T-cell (primary cell): ENCODE data around the gene TMEM270. TPM values are rescaled to one million over a fixed set of nuclear protein-coding genes. Genes with fewer than 3 reads are reported as not detected.
"Not testable (repeated sequence)": the region's sequence is repeated elsewhere in the genome, so short reads cannot be mapped to it uniquely, and the experiment has no call there.

Experiments used
- ATAC-seq, 4 experiments: fragments of 200-7000 bp in 3 of 4; fragments of 150-1000 bp in 1 of 4; cut with Tn5 transposase; replicated peaks in 1 of 4; 1 replicate in 3 of 4; 2 replicates in 1 of 4; pipeline ENCODE4 v1.10.0; 2021; ENCODE audit warnings: moderate library complexity in 3 of 4, mild to moderate bottlenecking in 2 of 4, moderate number of reproducible peaks in 1 of 4
- CTCF ChIA-PET, 2 donors: fragments of 300-600 bp; sonication (Branson Sonifier 250); formaldehyde crosslinking; loops; one replicate each; lab custom pipeline; 2022; ENCODE audit warnings: antibody characterized with exemption in 2 of 2; lab: Charles Lee
- POLR2A ChIA-PET, 2 donors: fragments of 300-600 bp; sonication (Branson Sonifier 250); formaldehyde crosslinking; loops; one replicate each; lab custom pipeline; 2022; ENCODE audit warnings: antibody characterized with exemption in 2 of 2; lab: Charles Lee
- DNase-seq, 35 experiments: peaks; one replicate each; pipeline versions ENCODE4 v3.0.0 to v3.0.0-alpha.2; 2013 to 2023
- H3K27ac ChIP-seq: one replicate; pipeline ENCODE4 v1.5.1; 2013; ENCODE audit warnings: low read length
- H3K27me3 ChIP-seq, 2 experiments: replicated peaks in 1 of 2; 1 replicate in 1 of 2; 2 replicates in 1 of 2; pipeline versions ENCODE4 v1.6.1 to v1.7.0; 2013; ENCODE audit warnings: low read length in 1 of 2, mixed read lengths in 1 of 2; ENCODE audit not compliant: control insufficient read depth in 2 of 2, insufficient read depth in 2 of 2; ENCODE audit errors: extremely low read depth in 1 of 2
- H3K36me3 ChIP-seq, 2 donors: 1 replicate in 1 of 2; 2 replicates in 1 of 2; pipeline versions ENCODE4 v1.6.1 to v1.7.0; 2013; ENCODE audit warnings: low read length in 1 of 2; ENCODE audit not compliant: control insufficient read depth in 2 of 2, insufficient read depth in 1 of 2; ENCODE audit errors: extremely low read depth in 1 of 2
- H3K4me1 ChIP-seq, 2 experiments: 1 replicate in 1 of 2; 2 replicates in 1 of 2; pipeline versions ENCODE4 v1.6.1 to v1.7.0; 2013; ENCODE audit warnings: low read length in 2 of 2, mixed read lengths in 1 of 2; ENCODE audit not compliant: insufficient read depth in 2 of 2, control insufficient read depth in 1 of 2; ENCODE audit errors: extremely low read depth in 1 of 2
- H3K4me3 ChIP-seq, 2 donors: 1 replicate in 1 of 2; 2 replicates in 1 of 2; pipeline versions ENCODE4 v1.5.1 to v1.7.0; 2013; ENCODE audit warnings: mild to moderate bottlenecking in 2 of 2, low read length in 1 of 2, moderate library complexity in 1 of 2; ENCODE audit not compliant: control insufficient read depth in 1 of 2; ENCODE audit errors: extremely low read depth in 1 of 2
- H3K9me3 ChIP-seq: 2 replicates; pipeline ENCODE4 v1.7.0; 2013
- H3K27ac Mint-ChIP-seq, 2 donors: one replicate each; pipeline ENCODE4 v1.8.0; 2020 to 2021; ENCODE audit warnings: mild to moderate bottlenecking in 2 of 2, mixed read lengths in 2 of 2
- H3K27me3 Mint-ChIP-seq, 2 donors: one replicate each; pipeline ENCODE4 v1.8.0; 2021 to 2022; ENCODE audit warnings: mixed read lengths in 2 of 2
- H3K36me3 Mint-ChIP-seq: one replicate; pipeline ENCODE4 v1.8.0; 2021; ENCODE audit warnings: mixed read lengths
- H3K4me1 Mint-ChIP-seq, 3 donors: one replicate each; pipeline ENCODE4 v1.8.0; 2020 to 2022; ENCODE audit warnings: mixed read lengths in 3 of 3, mild to moderate bottlenecking in 1 of 3
- H3K4me3 Mint-ChIP-seq, 3 donors: one replicate each; pipeline ENCODE4 v1.8.0; 2020 to 2022; ENCODE audit warnings: mild to moderate bottlenecking in 3 of 3, mixed read lengths in 3 of 3, moderate library complexity in 3 of 3
- H3K9me3 Mint-ChIP-seq, 3 donors: one replicate each; pipeline ENCODE4 v1.8.0; 2020 to 2022; ENCODE audit warnings: mixed read lengths in 3 of 3
- WGBS: methylation state at CpG from one replicate; pipeline ENCODE4 v1.1.5; 2013; ENCODE audit warnings: missing lambda C conversion rate; ENCODE audit not compliant: insufficient coverage; 5-methylcytosine and 5-hydroxymethylcytosine counted together
- total RNA-seq, 35 experiments: library from RNA in 6 of 35; stranded (reverse) in 6 of 35; fragments of 120-200 nt in 1 of 35; gene quantifications; one replicate each; pipeline versions ENCODE4 v1.2.1 to v1.2.4 and lab custom pipeline; 2013 to 2026

TMEM270 gene
- total RNA-seq, 5 donors from 2014 or later (not counting 1 experiment from before 2014, with no cell fraction given), result not detected

GRCh38 chr7:73821597-73822285 is 39.2 kb upstream of the TMEM270 start:
- H3K27ac ChIP-seq, H3K36me3 ChIP-seq, H3K4me3 Mint-ChIP-seq, H3K4me3 ChIP-seq, H3K36me3 Mint-ChIP-seq, H3K9me3 Mint-ChIP-seq, ATAC-seq, CTCF ChIA-PET, H3K4me1 ChIP-seq, DNase-seq, H3K9me3 ChIP-seq, H3K27ac Mint-ChIP-seq: not testable (repeated sequence)
- H3K27me3 ChIP-seq, result peaks cover 0 to 17% of the 10 kb centered on the region in 2 experiments
- POLR2A ChIA-PET, result interaction anchor here in 1 of 2 donors (0.7 kb wide), 1 partner anchor 93 kb away, joined by 4 read pairs; no protein-coding TSS in a partner anchor
- Mint-ChIP-seq H3K27me3 (peaks cover 10 to 11% of the 10 kb centered on the region in 2 donors), H3K4me1 (peaks cover 3 to 13% (median 5%) of the 10 kb centered on the region in 3 donors)
- WGBS, result 94% methylated on average over 3 of the region's 14 CpGs

GRCh38 chr7:73822319-73823173 is 38.4 kb upstream of the TMEM270 start:
- Histone ChIP-seq H3K4me3 (no peak overlapping the region), H3K36me3 (no peaks in the 10 kb centered on the region), H3K27me3 (peaks cover 0 to 17% of the 10 kb centered on the region in 2 experiments), H3K9me3 (no peaks in the 10 kb centered on the region), H3K27ac (no peak overlapping the region), H3K4me1 (peaks cover 0 to 12% of the 10 kb centered on the region in 2 experiments)
- no peaks in the 10 kb centered on the region for H3K9me3 Mint-ChIP-seq
- peaks cover 11 to 21% (median 13%) of the 10 kb centered on the region in 3 donors for H3K4me1 Mint-ChIP-seq
- no peak for ATAC-seq
- 76% methylated on average over 11 of the region's 15 CpGs for WGBS
- H3K4me3 Mint-ChIP-seq, result no peak overlapping the region
- peaks cover 10 to 11% of the 10 kb centered on the region in 2 donors for H3K27me3 Mint-ChIP-seq
- no peak overlapping the region for H3K27ac Mint-ChIP-seq
- H3K36me3 Mint-ChIP-seq, result no peaks in the 10 kb centered on the region
- no peak for DNase-seq
- ChIA-PET CTCF (interaction anchor here in 1 of 2 donors (0.7 kb wide), 1 partner anchor 158 kb away, joined by 3 read pairs; no protein-coding TSS in a partner anchor), POLR2A (interaction anchor here in 1 of 2 donors (0.7 kb wide), 1 partner anchor 94 kb away, joined by 4 read pairs; no protein-coding TSS in a partner anchor)

GRCh38 chr7:73823257-73823656 is 37.7 kb upstream of the TMEM270 start:
- H3K27me3 ChIP-seq, result peaks cover 0 to 19% of the 10 kb centered on the region in 2 experiments
- H3K9me3 ChIP-seq, result no peaks in the 10 kb centered on the region
- H3K27me3 Mint-ChIP-seq, result peaks cover 8 to 10% of the 10 kb centered on the region in 2 donors
- peak overlapping the region in 1 of 2 donors; percentile 78 for H3K27ac Mint-ChIP-seq
- WGBS, result 96% methylated on average over 3 of the region's 5 CpGs
- ATAC-seq (no peak), DNase-seq (no peak)
- H3K9me3 Mint-ChIP-seq, result no peaks in the 10 kb centered on the region
- no peak overlapping the region for H3K27ac ChIP-seq
- ChIA-PET CTCF (interaction anchor here in 1 of 2 donors (0.7 kb wide), 1 partner anchor 158 kb away, joined by 3 read pairs; no protein-coding TSS in a partner anchor), POLR2A (no interaction called here)
- H3K4me1 ChIP-seq, result peaks cover 0 to 20% of the 10 kb centered on the region in 2 experiments
- H3K4me1 Mint-ChIP-seq, result peaks cover 18 to 28% (median 20%) of the 10 kb centered on the region in 3 donors
- H3K36me3 Mint-ChIP-seq, result no peaks in the 10 kb centered on the region
- H3K4me3 Mint-ChIP-seq, result no peak overlapping the region
- H3K4me3 ChIP-seq, result no peak overlapping the region
- no peaks in the 10 kb centered on the region for H3K36me3 ChIP-seq

GRCh38 chr7:73823873-73824592 is 36.9 kb upstream of the TMEM270 start:
- H3K4me1 ChIP-seq, result peaks cover 0 to 27% of the 10 kb centered on the region in 2 experiments
- no peaks in the 10 kb centered on the region for H3K36me3 ChIP-seq
- peaks cover 0 to 19% of the 10 kb centered on the region in 2 experiments for H3K27me3 ChIP-seq
- DNase-seq (no peak), ATAC-seq (peak in 2 of 4 experiments; percentile 18 to 60)
- 63% methylated on average over 8 of the region's 11 CpGs for WGBS
- Mint-ChIP-seq H3K4me3 (no peak overlapping the region), H3K9me3 (no peaks in the 10 kb centered on the region), H3K27ac (peak overlapping the region in 1 of 2 donors; percentile 78), H3K4me1 (peaks cover 22 to 35% (median 27%) of the 10 kb centered on the region in 3 donors), H3K36me3 (no peaks in the 10 kb centered on the region), H3K27me3 (peaks cover 8 to 13% of the 10 kb centered on the region in 2 donors)
- ChIA-PET CTCF (no interaction called here), POLR2A (no interaction called here)
- peak overlapping the region; percentile 28 for H3K27ac ChIP-seq
- no peak overlapping the region for H3K4me3 ChIP-seq
- no peaks in the 10 kb centered on the region for H3K9me3 ChIP-seq

GRCh38 chr7:73824986-73825385 is 36.0 kb upstream of the TMEM270 start:
- ATAC-seq (no peak), DNase-seq (no peak)
- H3K4me1 ChIP-seq, result peaks cover 0 to 30% of the 10 kb centered on the region in 2 experiments
- no peaks in the 10 kb centered on the region for H3K9me3 ChIP-seq
- no peak overlapping the region for H3K4me3 ChIP-seq
- no peak overlapping the region for H3K4me3 Mint-ChIP-seq
- H3K4me1 Mint-ChIP-seq, result peaks cover 22 to 37% (median 32%) of the 10 kb centered on the region in 3 donors
- H3K27me3 Mint-ChIP-seq, result peaks cover 5 to 13% of the 10 kb centered on the region in 2 donors
- no peak overlapping the region for H3K27ac ChIP-seq
- no peaks in the 10 kb centered on the region for H3K36me3 ChIP-seq
- H3K36me3 Mint-ChIP-seq, result no peaks in the 10 kb centered on the region
- ChIA-PET POLR2A (interaction anchor here in 1 of 2 donors (0.6 kb wide), 1 partner anchor 238 kb away, joined by 3 read pairs; no protein-coding TSS in a partner anchor), CTCF (no interaction called here)
- peaks cover 0 to 23% of the 10 kb centered on the region in 2 experiments for H3K27me3 ChIP-seq
- no peaks in the 10 kb centered on the region for H3K9me3 Mint-ChIP-seq
- WGBS, result 85% methylated on average over 9 of the region's 9 CpGs
- H3K27ac Mint-ChIP-seq, result peak overlapping the region in 1 of 2 donors; percentile 78
